ENCODE data around the gene CCIN. TPM values are rescaled to one million over a fixed set of nuclear protein-coding genes. Genes with fewer than 3 reads are reported as not detected.
A peak's percentile ranks its signal among the peaks of the same experiment; 100 is the strongest.

CCIN gene
- total and polyA plus RNA-seq, 9 of the 15 experiments (the other 6 are each of a cell fraction or from before 2014, with no cell fraction given): not detected

DNA sequence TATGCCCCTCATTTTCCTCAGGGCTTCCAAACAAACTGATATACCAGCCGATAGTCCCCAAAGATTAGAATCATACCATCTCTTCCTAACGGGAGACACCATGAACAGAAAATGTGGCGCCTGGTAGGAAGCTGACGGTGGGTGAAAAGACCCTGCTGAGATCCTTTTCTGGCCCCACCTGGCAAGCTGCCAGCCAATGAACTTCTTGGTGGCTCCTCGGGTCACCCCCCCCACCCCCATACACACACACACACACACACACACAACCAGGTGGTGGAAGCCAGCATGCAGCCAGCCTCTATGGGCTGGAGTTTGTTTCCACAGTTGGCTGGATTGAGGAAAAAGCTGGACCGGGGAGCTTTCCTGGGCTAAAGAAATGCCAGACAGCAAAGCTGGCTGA, 4.8 kb upstream of the CCIN start:
- no peaks in the 10 kb centered on the region for H3K9me3 ChIP-seq (replicated peaks; ENCODE audit: control insufficient read depth, insufficient read depth, low read depth, low read length)
- H3K4me3 ChIP-seq: no peak overlapping the region
- ATAC-seq (no peak), FAIRE-seq (no peak), DNase-seq (ENCODE audit: extremely low read depth in 1 of 4, low spot score in 3 of 4) (no peak)
- no peak overlapping the region for H3K27ac ChIP-seq (ENCODE audit: extremely low read depth, low read depth, low read length)
- H4K20me1 ChIP-seq (replicated peaks; ENCODE audit: control insufficient read depth, insufficient read depth, low read length): no peaks in the 10 kb centered on the region
- H3K9ac ChIP-seq (ENCODE audit: insufficient read depth in 1 of 2, low read depth in 2 of 2, low read length in 2 of 2): no peak overlapping the region
- BruUV-seq (replicated peaks): no TSS peak
- TF ChIP-seq PURB (CRISPR knock-in tag; IDR thresholded peaks at IDR 0.05; ENCODE audit: low read depth) (no peak), NFIC (IDR thresholded peaks at IDR 0.05) (peak; percentile 86), MYC (IDR thresholded peaks at IDR 0.05; ENCODE audit: low read depth, low read length) (no peak), MYC (CRISPR knock-in tag; IDR thresholded peaks at IDR 0.05; ENCODE audit: borderline replicate concordance, low read depth) (no peak), TCF7L2 (IDR thresholded peaks at IDR 0.05; ENCODE audit: low read depth, low read length) (no peak), TRIM24 (IDR thresholded peaks at IDR 0.05) (no peak), ZEB2 (IDR thresholded peaks at IDR 0.05) (no peak), NCOR1 (IDR thresholded peaks at IDR 0.05) (no peak), SAFB2 (IDR thresholded peaks at IDR 0.05; ENCODE audit: borderline replicate concordance, low read depth, low read length, severe bottlenecking) (no peak)
- intact Hi-C loops (cut with micrococcal nuclease): no loop called here
- no peaks in the 10 kb centered on the region for H3K9me1 ChIP-seq (ENCODE audit: control insufficient read depth, insufficient read depth, low read length)
- no peaks in the 10 kb centered on the region for H3K36me3 ChIP-seq (ENCODE audit: control insufficient read depth, insufficient read depth, low read length)
- WGBS (ENCODE audit: insufficient coverage, low coverage, missing lambda C conversion rate): 52% methylated on average over 4 of the region's 6 CpGs
- no peaks in the 10 kb centered on the region for H3K79me2 ChIP-seq (ENCODE audit: control insufficient read depth, insufficient read depth, low read length)
- H3K4me2 ChIP-seq (ENCODE audit: insufficient read depth, low read length): no peak overlapping the region
- in situ Hi-C loops (cut with MboI): no loop called here
- no peaks in the 10 kb centered on the region for H3K27me3 ChIP-seq (ENCODE audit: control insufficient read depth in 2 of 2, insufficient read depth in 2 of 2, low read length in 2 of 2)
- H3K4me1 ChIP-seq (replicated peaks in 1 of 2; ENCODE audit: control insufficient read depth in 2 of 2, insufficient read depth in 2 of 2, low read length in 2 of 2): peaks cover 5 to 22% of the 10 kb centered on the region in 2 experiments; a peak in 4 of 5 replicates
- ChIA-PET POLR2A (interaction anchor here (0.6 to 1.3 kb wide), 4 partner anchors 9 to 26 kb away, joined by 3 to 6 read pairs (median 4); partner anchors contain the start of gene CLTA), CTCF (ENCODE audit: low intra/inter-chr PET ratio) (no interaction called here)
- H2AFZ ChIP-seq (ENCODE audit: low read depth, low read length): no peak overlapping the region

Data from K562 (cell line).